Neural cell (in vitro differentiated cells): ENCODE results near the gene KCNK2. TPM values are rescaled to one million over a fixed set of nuclear protein-coding genes. Genes with fewer than 3 reads are reported as not detected.

ENCODE experiments used
- H2AFZ ChIP-seq: fragments of 200-600, 300-800 bp; sonication (generic), shearing (Covaris generic); 2 replicates; pipeline ENCODE4 v1.6.0; 2014; ENCODE audit warnings: low read depth, mild to moderate bottlenecking, antibody characterized with exemption, low read length, moderate library complexity
- H3F3A ChIP-seq: fragments of 200-600 bp; shearing (Covaris generic); 2 replicates; pipeline ENCODE4 v1.6.1; 2016; ENCODE audit warnings: mild to moderate bottlenecking, moderate library complexity, mixed read lengths, antibody characterized with exemption, low read length; ENCODE audit not compliant: insufficient read depth, poor library complexity, severe bottlenecking
- H3K27ac ChIP-seq: fragments of 200-600, 300-800 bp; sonication (generic), shearing (Covaris generic); 2 replicates; pipeline ENCODE4 v1.5.1; 2014; ENCODE audit warnings: mild to moderate bottlenecking, low read length, moderate library complexity
- H3K27me3 ChIP-seq: fragments of 300-800, 200-600 bp; sonication (generic), shearing (Covaris generic); 2 replicates; pipeline ENCODE4 v1.6.0; 2014; ENCODE audit warnings: mild to moderate bottlenecking, low read depth, low read length, moderate library complexity; ENCODE audit not compliant: insufficient read depth
- H3K36me3 ChIP-seq: fragments of 300-800, 200-600 bp; sonication (generic), shearing (Covaris generic); 2 replicates; pipeline ENCODE4 v1.5.1; 2014; ENCODE audit warnings: mild to moderate bottlenecking, antibody characterized with exemption, low read length, moderate library complexity; ENCODE audit not compliant: insufficient read depth
- H3K4me2 ChIP-seq: fragments of 300-800, 200-600 bp; sonication (generic), shearing (Covaris generic); 2 replicates; pipeline ENCODE4 v1.6.0; 2014; ENCODE audit warnings: mild to moderate bottlenecking, low read length
- H3K4me3 ChIP-seq: fragments of 300-800, 200-600 bp; sonication (generic), shearing (Covaris generic); 2 replicates; pipeline ENCODE4 v1.5.1; 2014; ENCODE audit warnings: mild to moderate bottlenecking, low read length, moderate library complexity
- H3K79me2 ChIP-seq: fragments of 200-600 bp; shearing (Covaris generic); replicated peaks from 2 replicates; pipeline ENCODE4 v1.6.0; 2014; ENCODE audit warnings: mild to moderate bottlenecking, low read length, moderate library complexity; ENCODE audit not compliant: insufficient read depth
- H3K9ac ChIP-seq: fragments of 300-800, 200-600 bp; sonication (generic), shearing (Covaris generic); 2 replicates; pipeline ENCODE4 v1.6.1; 2016; ENCODE audit warnings: mild to moderate bottlenecking, low read length, mixed read lengths
- H3K9me2 ChIP-seq: fragments of 200-600 bp; shearing (Covaris generic); 2 replicates; pipeline ENCODE4 v1.6.1; 2016; ENCODE audit warnings: mild to moderate bottlenecking, low read length, mixed read lengths; ENCODE audit not compliant: insufficient read depth
- H3K9me3 ChIP-seq: fragments of 200-600, 300-800 bp; sonication (generic), shearing (Covaris generic); 2 replicates; pipeline ENCODE4 v1.6.1; 2016; ENCODE audit warnings: mild to moderate bottlenecking, mixed run types, low read length, moderate library complexity, mixed read lengths
- H4K20me1 ChIP-seq: fragments of 200-600 bp; shearing (Covaris generic); 2 replicates; pipeline ENCODE4 v1.6.1; 2016; ENCODE audit warnings: mild to moderate bottlenecking, mixed run types; ENCODE audit not compliant: insufficient read depth
- EP300 ChIP-seq: fragments of 450-650 bp; conservative IDR thresholded peaks from 2 replicates; pipeline ENCODE4 v1.6.1; 2014; ENCODE audit warnings: antibody characterized with exemption, mild to moderate bottlenecking, moderate library complexity; ENCODE audit not compliant: poor library complexity, severe bottlenecking
- EZH2 ChIP-seq: fragments of 200-600, 300-800 bp; shearing (Covaris generic), sonication (generic); IDR thresholded peaks from 2 replicates; pipeline ENCODE4 v1.6.1; 2014; ENCODE audit warnings: antibody characterized with exemption, low read length, borderline replicate concordance, mild to moderate bottlenecking; ENCODE audit not compliant: insufficient read depth, poor library complexity, severe bottlenecking
- MXI1 ChIP-seq: fragments of 450-650 bp; conservative IDR thresholded peaks from 2 replicates; pipeline ENCODE4 v1.6.1; 2014; ENCODE audit warnings: antibody characterized with exemption, mild to moderate bottlenecking; ENCODE audit not compliant: poor library complexity, severe bottlenecking
- POLR2AphosphoS5 ChIP-seq: IDR thresholded peaks from 2 replicates; pipeline ENCODE4 v1.6.1; 2012
- RAD21 ChIP-seq: fragments of 450-650 bp; conservative IDR thresholded peaks from 2 replicates; pipeline ENCODE4 v1.6.1; 2014; ENCODE audit warnings: antibody characterized with exemption, mild to moderate bottlenecking, moderate library complexity
- SMC3 ChIP-seq: fragments of 450-650 bp; conservative IDR thresholded peaks from 2 replicates; pipeline ENCODE4 v1.6.1; 2014; ENCODE audit warnings: antibody characterized with exemption, mild to moderate bottlenecking, moderate library complexity; ENCODE audit not compliant: poor library complexity
- TAF1 ChIP-seq: IDR thresholded peaks from 2 replicates; pipeline ENCODE4 v1.6.1; 2012; ENCODE audit warnings: low read depth
- polyA plus RNA-seq: library from polyadenylated mRNA; depleted of rRNA; stranded (reverse); fragments of >200 nt; gene quantifications from 2 replicates; pipeline ENCODE4 v1.2.3, GENCODE V29; 2014
- TF ChIP-seq, protein P1 (sequence below): IDR thresholded peaks from 2 replicates; pipeline ENCODE4 v1.6.1; 2012; ENCODE audit warnings: borderline replicate concordance
- TF ChIP-seq, protein P2 (sequence below): fragments of 450-650 bp; IDR thresholded peaks from 2 replicates; pipeline ENCODE4 v1.5.1; 2014; ENCODE audit warnings: antibody characterized with exemption, mild to moderate bottlenecking, moderate library complexity; ENCODE audit not compliant: poor library complexity, severe bottlenecking

The KCNK2 gene
- polyA plus RNA-seq, 1 donor from 2014 or later, result 6.8 TPM

DNA sequence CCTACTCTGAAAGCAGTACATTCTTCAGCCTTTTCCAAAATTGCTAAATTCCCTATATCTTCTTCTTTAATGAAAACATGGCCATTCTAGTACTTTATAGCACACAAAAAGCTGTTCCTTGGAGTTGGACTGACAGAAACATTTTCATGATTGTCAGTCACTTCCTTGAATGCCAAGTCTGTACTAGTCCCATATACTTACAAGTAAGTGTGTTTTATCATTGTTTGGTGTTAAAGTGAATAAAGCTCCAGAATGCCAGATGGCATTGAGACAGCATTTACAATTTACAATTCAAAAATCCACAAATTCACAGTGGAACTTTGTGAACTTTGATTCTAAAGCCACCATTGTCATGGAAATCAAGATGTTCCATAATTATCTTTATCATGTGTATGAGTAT lies 36.5 kb downstream of the KCNK2 start:
- no peak overlapping the region for H3K4me2 ChIP-seq
- H3K27ac ChIP-seq, result no peak overlapping the region
- no peaks in the 10 kb centered on the region for H3K9me3 ChIP-seq
- H3K9me2 ChIP-seq, result no peaks in the 10 kb centered on the region
- no peaks in the 10 kb centered on the region for H3K36me3 ChIP-seq
- no peak overlapping the region for H3K9ac ChIP-seq
- H4K20me1 ChIP-seq, result no peaks in the 10 kb centered on the region
- no peak overlapping the region for H2AFZ ChIP-seq
- H3K4me3 ChIP-seq, result no peak overlapping the region
- H3K79me2 ChIP-seq, result no peaks in the 10 kb centered on the region
- TF ChIP-seq TAF1 (no peak), SMC3 (no peak), EP300 (no peak), MXI1 (no peak)
- no peaks in the 10 kb centered on the region for H3K27me3 ChIP-seq
- no peaks in the 10 kb centered on the region for H3F3A ChIP-seq

DNA sequence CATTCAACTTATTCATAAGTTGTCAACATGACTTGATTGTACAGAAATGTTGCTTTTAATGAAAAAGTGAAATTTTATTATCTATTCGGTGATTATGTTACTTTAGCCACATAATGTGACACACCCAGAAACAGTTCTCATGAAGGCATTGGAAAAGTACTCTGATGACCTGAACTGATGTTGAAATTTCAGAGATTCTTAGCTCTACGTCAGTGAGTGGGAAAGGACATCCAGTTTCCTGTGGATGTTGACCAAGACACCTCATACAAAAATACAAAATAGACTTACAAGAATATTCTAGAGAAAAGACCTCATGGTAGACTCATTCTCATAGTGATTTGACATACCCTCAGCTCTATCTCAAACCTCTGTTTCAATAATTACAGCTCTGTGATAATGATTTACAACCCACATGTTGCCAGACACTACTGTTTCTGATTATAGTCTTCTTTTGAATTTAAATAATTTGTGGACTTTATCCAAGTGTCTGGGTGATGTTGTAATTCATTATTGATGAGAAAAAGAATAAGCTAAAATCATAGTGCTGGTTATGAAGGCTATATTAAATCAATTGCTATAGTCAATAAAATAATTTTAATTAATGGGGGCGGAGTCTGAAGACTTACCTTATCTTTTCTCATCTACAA lies 37.3 kb downstream of the KCNK2 start:
- Histone ChIP-seq H3K4me3 (no peak overlapping the region), H3K27me3 (no peaks in the 10 kb centered on the region), H3K36me3 (no peaks in the 10 kb centered on the region), H3K4me2 (no peak overlapping the region), H4K20me1 (no peaks in the 10 kb centered on the region), H3K27ac (no peak overlapping the region), H3K9ac (no peak overlapping the region), H2AFZ (no peak overlapping the region), H3K9me2 (no peaks in the 10 kb centered on the region), H3K9me3 (no peaks in the 10 kb centered on the region), H3K79me2 (no peaks in the 10 kb centered on the region), H3F3A (peaks cover 3% of the 10 kb centered on the region)
- TF ChIP-seq, protein P1, sequence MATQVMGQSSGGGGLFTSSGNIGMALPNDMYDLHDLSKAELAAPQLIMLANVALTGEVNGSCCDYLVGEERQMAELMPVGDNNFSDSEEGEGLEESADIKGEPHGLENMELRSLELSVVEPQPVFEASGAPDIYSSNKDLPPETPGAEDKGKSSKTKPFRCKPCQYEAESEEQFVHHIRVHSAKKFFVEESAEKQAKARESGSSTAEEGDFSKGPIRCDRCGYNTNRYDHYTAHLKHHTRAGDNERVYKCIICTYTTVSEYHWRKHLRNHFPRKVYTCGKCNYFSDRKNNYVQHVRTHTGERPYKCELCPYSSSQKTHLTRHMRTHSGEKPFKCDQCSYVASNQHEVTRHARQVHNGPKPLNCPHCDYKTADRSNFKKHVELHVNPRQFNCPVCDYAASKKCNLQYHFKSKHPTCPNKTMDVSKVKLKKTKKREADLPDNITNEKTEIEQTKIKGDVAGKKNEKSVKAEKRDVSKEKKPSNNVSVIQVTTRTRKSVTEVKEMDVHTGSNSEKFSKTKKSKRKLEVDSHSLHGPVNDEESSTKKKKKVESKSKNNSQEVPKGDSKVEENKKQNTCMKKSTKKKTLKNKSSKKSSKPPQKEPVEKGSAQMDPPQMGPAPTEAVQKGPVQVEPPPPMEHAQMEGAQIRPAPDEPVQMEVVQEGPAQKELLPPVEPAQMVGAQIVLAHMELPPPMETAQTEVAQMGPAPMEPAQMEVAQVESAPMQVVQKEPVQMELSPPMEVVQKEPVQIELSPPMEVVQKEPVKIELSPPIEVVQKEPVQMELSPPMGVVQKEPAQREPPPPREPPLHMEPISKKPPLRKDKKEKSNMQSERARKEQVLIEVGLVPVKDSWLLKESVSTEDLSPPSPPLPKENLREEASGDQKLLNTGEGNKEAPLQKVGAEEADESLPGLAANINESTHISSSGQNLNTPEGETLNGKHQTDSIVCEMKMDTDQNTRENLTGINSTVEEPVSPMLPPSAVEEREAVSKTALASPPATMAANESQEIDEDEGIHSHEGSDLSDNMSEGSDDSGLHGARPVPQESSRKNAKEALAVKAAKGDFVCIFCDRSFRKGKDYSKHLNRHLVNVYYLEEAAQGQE, result no peak
- TF ChIP-seq MXI1 (no peak), EZH2 (no peak), RAD21 (no peak), EP300 (no peak), POLR2AphosphoS5 (no peak), TAF1 (no peak), SMC3 (no peak)
- TF ChIP-seq, protein P2, sequence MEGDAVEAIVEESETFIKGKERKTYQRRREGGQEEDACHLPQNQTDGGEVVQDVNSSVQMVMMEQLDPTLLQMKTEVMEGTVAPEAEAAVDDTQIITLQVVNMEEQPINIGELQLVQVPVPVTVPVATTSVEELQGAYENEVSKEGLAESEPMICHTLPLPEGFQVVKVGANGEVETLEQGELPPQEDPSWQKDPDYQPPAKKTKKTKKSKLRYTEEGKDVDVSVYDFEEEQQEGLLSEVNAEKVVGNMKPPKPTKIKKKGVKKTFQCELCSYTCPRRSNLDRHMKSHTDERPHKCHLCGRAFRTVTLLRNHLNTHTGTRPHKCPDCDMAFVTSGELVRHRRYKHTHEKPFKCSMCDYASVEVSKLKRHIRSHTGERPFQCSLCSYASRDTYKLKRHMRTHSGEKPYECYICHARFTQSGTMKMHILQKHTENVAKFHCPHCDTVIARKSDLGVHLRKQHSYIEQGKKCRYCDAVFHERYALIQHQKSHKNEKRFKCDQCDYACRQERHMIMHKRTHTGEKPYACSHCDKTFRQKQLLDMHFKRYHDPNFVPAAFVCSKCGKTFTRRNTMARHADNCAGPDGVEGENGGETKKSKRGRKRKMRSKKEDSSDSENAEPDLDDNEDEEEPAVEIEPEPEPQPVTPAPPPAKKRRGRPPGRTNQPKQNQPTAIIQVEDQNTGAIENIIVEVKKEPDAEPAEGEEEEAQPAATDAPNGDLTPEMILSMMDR, result no peak
